AG10803 (cell line): Measurements from ENCODE around the gene WASF3.

ENCODE experiments used
- DNase-seq: peaks from one replicate; pipeline ENCODE4 v3.0.0; 2010; ENCODE audit warnings: low read depth
- H3K4me3 ChIP-seq: 2 replicates; pipeline ENCODE4 v1.5.1; 2011; ENCODE audit warnings: mild to moderate bottlenecking, low read length, control low read depth
- CTCF ChIP-seq: conservative IDR thresholded peaks from 2 replicates; pipeline ENCODE4 v1.5.1; 2011; ENCODE audit warnings: mild to moderate bottlenecking, low read length, control low read depth, inconsistent platforms

Gene WASF3

GRCh38 chr13:26568132-26568815, 10.8 kb downstream of the WASF3 start:
- no peak for TF ChIP-seq CTCF
- H3K4me3 ChIP-seq: no peak overlapping the region
- no peak for DNase-seq

GRCh38 chr13:26571518-26571917, 14.0 kb downstream of the WASF3 start:
- DNase-seq: no peak
- no peak for TF ChIP-seq CTCF
- no peak overlapping the region for H3K4me3 ChIP-seq

GRCh38 chr13:26575244-26575643, 17.8 kb downstream of the WASF3 start:
- no peak for TF ChIP-seq CTCF
- no peak overlapping the region for H3K4me3 ChIP-seq
- DNase-seq: no peak

- H3K4me3 ChIP-seq: no peak overlapping the region
- TF ChIP-seq CTCF: no peak
- DNase-seq: no peak
These were observed 22.1 kb downstream of the WASF3 start for GRCh38 chr13:26579580-26579979.

GRCh38 chr13:26583662-26584061, 26.2 kb downstream of the WASF3 start:
- no peak for TF ChIP-seq CTCF
- no peak for DNase-seq
- no peak overlapping the region for H3K4me3 ChIP-seq

DNA sequence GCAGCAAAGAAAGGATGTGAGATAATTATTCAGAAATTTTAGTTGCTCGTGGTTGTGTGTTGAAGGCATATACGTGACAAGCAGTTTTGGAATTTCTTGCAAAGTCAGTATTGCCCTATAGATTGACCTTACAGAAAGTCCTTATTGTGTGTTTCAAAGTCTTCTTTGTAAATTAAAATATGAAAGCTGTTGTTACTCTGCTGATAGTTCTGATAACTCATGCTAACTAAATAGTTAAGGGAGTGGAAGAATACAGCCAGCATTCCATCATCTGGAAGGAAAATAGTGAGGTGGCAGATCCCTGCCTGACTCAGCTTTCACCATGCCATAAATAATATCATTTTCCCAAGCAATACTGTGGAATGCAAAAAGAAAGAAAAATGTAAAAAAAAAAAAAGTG, 27.2 kb downstream of the WASF3 start:
- no peak for TF ChIP-seq CTCF
- peak; percentile 87 for DNase-seq
- H3K4me3 ChIP-seq: no peak overlapping the region

DNA sequence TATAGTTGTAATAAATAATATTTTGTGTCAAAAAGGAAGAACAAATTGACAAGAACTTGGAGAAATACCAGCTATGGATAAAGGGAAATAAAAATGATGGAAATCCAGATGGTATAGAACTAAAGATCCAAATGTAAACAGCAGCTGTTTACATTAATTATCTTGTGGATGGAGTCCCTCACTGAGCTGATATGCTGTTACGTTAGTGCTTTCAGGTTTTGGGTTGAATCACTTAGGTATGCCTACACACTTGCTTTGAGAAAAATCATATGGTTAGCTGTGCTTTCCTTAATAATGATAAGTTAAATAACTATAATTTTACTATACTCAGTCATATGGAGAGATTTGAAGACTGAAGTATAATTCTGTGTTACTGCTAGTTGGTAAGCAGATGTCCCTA, 27.7 kb downstream of the WASF3 start:
- no peak overlapping the region for H3K4me3 ChIP-seq
- peak; percentile 41 for DNase-seq
- no peak for TF ChIP-seq CTCF
